Astrocyte of the cerebellum (primary cell): ENCODE results near the gene DNAJC27.

Experiments
- DNase-seq: peaks from one replicate; pipeline ENCODE4 v3.0.0-alpha.2; 2011; ENCODE audit warnings: low read depth
- H3K4me3 ChIP-seq: 2 replicates; pipeline ENCODE4 v1.5.1; 2011; ENCODE audit warnings: mild to moderate bottlenecking, low read depth, low read length, moderate library complexity
- in situ Hi-C: cut with HindIII; loops from 2 replicates; pipeline ENCODE4 v1.10.0; 2017; ENCODE audit warnings: low sequenced_read_pairs
- TF ChIP-seq, protein P1 (sequence below): IDR thresholded peaks from 2 replicates; pipeline ENCODE4 v1.5.1; 2012; ENCODE audit warnings: low read length, low read depth, moderate library complexity, mild to moderate bottlenecking; ENCODE audit errors: missing control alignments

DNAJC27 gene

DNA sequence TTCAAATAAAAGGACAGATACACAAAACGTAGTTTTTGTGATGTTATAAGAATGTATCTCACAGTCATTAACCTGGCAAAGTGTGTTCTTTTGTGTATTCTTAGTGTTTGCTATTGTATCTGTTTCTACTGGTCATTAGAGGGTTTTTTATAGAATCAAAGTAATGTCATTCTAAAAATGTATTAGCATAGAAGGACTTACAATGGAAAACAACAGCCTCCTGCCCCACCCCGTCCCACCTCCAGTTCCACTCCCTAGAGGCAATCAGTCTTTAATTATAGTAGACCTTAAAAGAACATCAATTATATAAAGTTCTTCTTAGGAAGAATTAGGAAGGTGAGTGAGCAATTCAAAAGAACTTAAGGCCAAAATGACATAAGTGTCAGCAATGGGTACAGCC is 13.8 kb downstream of the DNAJC27 start:
- H3K4me3 ChIP-seq, result no peak overlapping the region
- no peak for DNase-seq
- in situ Hi-C loops, result no loop called here
- TF ChIP-seq, protein P1, sequence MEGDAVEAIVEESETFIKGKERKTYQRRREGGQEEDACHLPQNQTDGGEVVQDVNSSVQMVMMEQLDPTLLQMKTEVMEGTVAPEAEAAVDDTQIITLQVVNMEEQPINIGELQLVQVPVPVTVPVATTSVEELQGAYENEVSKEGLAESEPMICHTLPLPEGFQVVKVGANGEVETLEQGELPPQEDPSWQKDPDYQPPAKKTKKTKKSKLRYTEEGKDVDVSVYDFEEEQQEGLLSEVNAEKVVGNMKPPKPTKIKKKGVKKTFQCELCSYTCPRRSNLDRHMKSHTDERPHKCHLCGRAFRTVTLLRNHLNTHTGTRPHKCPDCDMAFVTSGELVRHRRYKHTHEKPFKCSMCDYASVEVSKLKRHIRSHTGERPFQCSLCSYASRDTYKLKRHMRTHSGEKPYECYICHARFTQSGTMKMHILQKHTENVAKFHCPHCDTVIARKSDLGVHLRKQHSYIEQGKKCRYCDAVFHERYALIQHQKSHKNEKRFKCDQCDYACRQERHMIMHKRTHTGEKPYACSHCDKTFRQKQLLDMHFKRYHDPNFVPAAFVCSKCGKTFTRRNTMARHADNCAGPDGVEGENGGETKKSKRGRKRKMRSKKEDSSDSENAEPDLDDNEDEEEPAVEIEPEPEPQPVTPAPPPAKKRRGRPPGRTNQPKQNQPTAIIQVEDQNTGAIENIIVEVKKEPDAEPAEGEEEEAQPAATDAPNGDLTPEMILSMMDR, result no peak

DNA sequence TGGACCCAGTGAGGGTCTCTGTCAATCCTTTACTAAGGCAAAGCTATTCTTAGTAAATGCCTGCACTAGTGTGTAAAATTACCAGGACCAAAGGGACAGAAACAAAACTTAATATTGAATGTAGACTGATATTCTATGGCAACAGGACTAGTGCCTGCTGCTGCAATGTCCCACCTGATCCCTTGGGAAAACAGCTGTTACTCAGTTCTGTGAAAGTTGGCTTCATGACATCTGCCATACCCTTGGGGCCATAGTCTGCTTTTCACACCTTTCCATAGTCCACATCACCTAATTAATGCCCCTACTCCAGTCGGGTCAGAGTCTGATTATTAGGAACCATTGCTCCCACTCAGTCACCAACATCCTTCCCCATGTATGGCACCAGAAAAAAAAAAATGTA is 14.5 kb downstream of the DNAJC27 start:
- in situ Hi-C loops, result no loop called here
- H3K4me3 ChIP-seq, result no peak overlapping the region
- no peak for DNase-seq
- TF ChIP-seq, protein P1, result no peak

DNA sequence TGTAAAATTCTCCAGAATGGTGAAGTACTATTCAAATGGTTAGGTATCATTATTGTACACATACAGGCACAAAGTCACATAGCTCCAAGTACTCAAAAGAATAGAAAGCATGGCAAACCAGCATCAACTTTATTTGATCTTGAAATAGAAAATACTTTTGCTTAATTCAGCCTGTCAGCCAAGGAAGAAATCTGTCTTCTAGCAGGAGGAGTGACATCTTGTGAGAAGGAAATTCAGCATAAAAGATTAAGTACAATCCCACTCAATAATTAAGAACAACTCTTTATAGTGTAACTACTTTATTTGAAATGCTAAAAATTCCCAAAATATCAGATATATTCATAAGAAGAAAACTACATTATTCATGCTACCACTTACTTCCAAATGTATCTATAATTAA is 15.8 kb downstream of the DNAJC27 start:
- TF ChIP-seq, protein P1, result no peak
- DNase-seq, result no peak
- in situ Hi-C loops, result no loop called here
- no peak overlapping the region for H3K4me3 ChIP-seq

GRCh38 chr2:24955232-24955631 is 16.5 kb downstream of the DNAJC27 start:
- in situ Hi-C loops, result no loop called here
- no peak overlapping the region for H3K4me3 ChIP-seq
- no peak for DNase-seq
- TF ChIP-seq, protein P1, result no peak

- TF ChIP-seq, protein P1, result no peak
- no peak overlapping the region for H3K4me3 ChIP-seq
- DNase-seq, result no peak
Observed at GRCh38 chr2:24950102-24950501, 21.7 kb downstream of the DNAJC27 start.

DNA sequence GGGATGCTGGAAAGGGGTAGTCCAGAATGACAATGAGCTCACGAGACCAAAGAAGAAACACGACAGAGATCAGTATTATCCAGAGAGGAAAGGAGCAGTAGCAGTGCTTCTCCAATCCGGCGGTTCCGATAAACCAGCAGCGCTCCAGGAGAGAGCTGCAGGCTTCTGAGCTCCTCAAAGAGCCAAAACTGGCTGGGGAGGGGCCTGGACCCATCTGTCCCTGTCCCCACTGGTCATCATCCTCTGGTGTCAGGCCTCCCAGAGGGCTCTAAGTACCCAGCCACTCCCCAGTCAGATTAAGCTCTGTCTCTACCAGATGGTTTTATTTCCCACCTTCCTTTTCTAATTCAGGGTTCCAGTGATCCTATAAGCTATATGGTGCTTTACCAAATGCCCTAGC is 23.2 kb downstream of the DNAJC27 start:
- in situ Hi-C loops, result no loop called here
- no peak overlapping the region for H3K4me3 ChIP-seq
- TF ChIP-seq, protein P1, result no peak
- DNase-seq, result no peak

More at GRCh38 chr2:24950102-24950501, 21.7 kb downstream of the DNAJC27 start:
- in situ Hi-C loops, result no loop called here
